HepG2 (cell line): ENCODE data around the gene PDZD7. TPM values are rescaled to one million over a fixed set of nuclear protein-coding genes. Genes with fewer than 3 reads are reported as not detected.

ENCODE experiments used
- BRD4 ChIP-seq: sonication (generic); formaldehyde crosslinking; IDR thresholded peaks from 2 replicates; pipeline ENCODE4 v1.4.0; 2020; ENCODE audit warnings: missing genetic modification reagents
- DMAP1 ChIP-seq: IDR thresholded peaks from 2 replicates; pipeline ENCODE4 v1.6.1; 2016
- FOXA1 ChIP-seq, 2 experiments: fragments of 450-650 bp in 1 of 2; sonication (generic) in 1 of 2; formaldehyde crosslinking in 1 of 2; IDR thresholded peaks; 2 replicates each; pipeline versions ENCODE4 v1.4.0 to v1.6.1; 2016 to 2020; ENCODE audit warnings: missing genetic modification reagents in 1 of 2
- FOXM1 ChIP-seq: sonication (generic); formaldehyde crosslinking; IDR thresholded peaks from 2 replicates; pipeline ENCODE4 v1.5.0; 2020; ENCODE audit warnings: missing genetic modification reagents
- GLI4 ChIP-seq: sonication (generic); formaldehyde crosslinking; IDR thresholded peaks from 2 replicates; pipeline ENCODE4 v1.5.1; 2020; ENCODE audit warnings: missing genetic modification reagents, mild to moderate bottlenecking, moderate library complexity, borderline replicate concordance
- HNRNPK ChIP-seq: fragments of 200-400 bp; formaldehyde crosslinking; IDR thresholded peaks from 2 replicates; pipeline ENCODE4 v1.6.1; 2018; ENCODE audit warnings: low read length, low read depth, moderate library complexity, mild to moderate bottlenecking; ENCODE audit not compliant: poor library complexity, severe bottlenecking
- MZF1 ChIP-seq: sonication (generic); formaldehyde crosslinking; IDR thresholded peaks from 2 replicates; pipeline ENCODE4 v1.8.1; 2023; ENCODE audit warnings: mild to moderate bottlenecking, missing genetic modification reagents, borderline replicate concordance
- NFE2L1 ChIP-seq: sonication (generic); formaldehyde crosslinking; IDR thresholded peaks from 2 replicates; pipeline ENCODE4 v1.4.0; 2020; ENCODE audit warnings: missing genetic modification reagents, mild to moderate bottlenecking, borderline replicate concordance
- NR2F2 ChIP-seq: IDR thresholded peaks from 2 replicates; pipeline ENCODE4 v1.6.1; 2012; ENCODE audit warnings: low read depth, inconsistent platforms, borderline replicate concordance
- SRSF9 ChIP-seq: fragments of 200-400 bp; formaldehyde crosslinking; IDR thresholded peaks from 2 replicates; pipeline ENCODE4 v1.6.1; 2018; ENCODE audit warnings: borderline replicate concordance, mild to moderate bottlenecking, low read depth, low read length; ENCODE audit not compliant: insufficient read depth, poor library complexity, severe bottlenecking
- TP53 ChIP-seq: sonication (generic); formaldehyde crosslinking; conservative IDR thresholded peaks from 2 replicates; pipeline ENCODE4 v1.4.0; 2020; ENCODE audit warnings: missing genetic modification reagents
- XRCC5 ChIP-seq: fragments of 200-400 bp; formaldehyde crosslinking; optimal IDR thresholded peaks from 2 replicates; pipeline ENCODE3; 2017; ENCODE audit warnings: mild to moderate bottlenecking, low read length
- ZBTB7B ChIP-seq: sonication (generic); formaldehyde crosslinking; IDR thresholded peaks from 2 replicates; pipeline ENCODE4 v1.4.0; 2020; ENCODE audit warnings: missing genetic modification reagents
- ZFP82 ChIP-seq: sonication (generic); formaldehyde crosslinking; IDR thresholded peaks from 2 replicates; pipeline ENCODE4 v1.5.1; 2020; ENCODE audit warnings: mild to moderate bottlenecking, missing genetic modification reagents, borderline replicate concordance
- ZFP90 ChIP-seq: sonication (generic); formaldehyde crosslinking; IDR thresholded peaks from 2 replicates; pipeline ENCODE4 v1.8.0; 2022; ENCODE audit warnings: missing genetic modification reagents, mild to moderate bottlenecking, inconsistent platforms, borderline replicate concordance
- ZNF101 ChIP-seq: sonication (generic); formaldehyde crosslinking; IDR thresholded peaks from 2 replicates; pipeline ENCODE4 v1.4.0; 2020; ENCODE audit warnings: mild to moderate bottlenecking, low read depth, missing genetic modification reagents, borderline replicate concordance
- ZNF136 ChIP-seq: sonication (generic); formaldehyde crosslinking; IDR thresholded peaks from 2 replicates; pipeline ENCODE4 v1.8.1; 2022; ENCODE audit warnings: low read depth, mild to moderate bottlenecking, moderate library complexity, missing genetic modification reagents
- ZNF558 ChIP-seq: sonication (generic); formaldehyde crosslinking; IDR thresholded peaks from 2 replicates; pipeline ENCODE4 v1.9.0; 2022; ENCODE audit warnings: mild to moderate bottlenecking, missing genetic modification reagents, borderline replicate concordance
- ZNF564 ChIP-seq: sonication (generic); formaldehyde crosslinking; IDR thresholded peaks from 2 replicates; pipeline ENCODE4 v1.8.1; 2023; ENCODE audit warnings: mild to moderate bottlenecking, missing genetic modification reagents
- ZNF883 ChIP-seq: sonication (generic); formaldehyde crosslinking; IDR thresholded peaks from 2 replicates; pipeline ENCODE4 v1.5.1; 2020; ENCODE audit warnings: mild to moderate bottlenecking, missing genetic modification reagents; ENCODE audit errors: not compliant biosample characterization
- polyA plus RNA-seq, 8 experiments: library from polyadenylated mRNA; depleted of rRNA in 3 of 8; stranded (reverse) in 7 of 8; unstranded in 1 of 8; fragments of >200 nt; fragmentation: Illumina TruSeq in 4 of 8; extraction: Trizol in 4 of 8; gene quantifications; 2 replicates each; pipeline versions ENCODE4 v1.2.1 to v1.2.3, GENCODE V29; 2011 to 2016; ENCODE audit warnings: low read depth in 4 of 8, missing spikeins in 1 of 8, mixed read lengths in 1 of 8; ENCODE audit not compliant: insufficient read depth in 1 of 8
- total RNA-seq, 5 experiments: library from RNA; depleted of rRNA; stranded (reverse); fragments of >200 nt; fragmentation: Illumina TruSeq; extraction: Trizol; gene quantifications; 2 replicates each; pipeline ENCODE4 v1.2.3, GENCODE V29; 2016; ENCODE audit warnings: low read depth in 1 of 5
- TF ChIP-seq, protein P1 (sequence below): conservative IDR thresholded peaks from 2 replicates; pipeline ENCODE4 v1.6.1; 2018; ENCODE audit warnings: missing genetic modification reagents
- TF ChIP-seq, protein P2 (sequence below): sonication (generic); formaldehyde crosslinking; conservative IDR thresholded peaks from 2 replicates; pipeline ENCODE4 v1.4.0; 2020; ENCODE audit warnings: missing genetic modification reagents
- TF ChIP-seq, protein P3 (sequence below): sonication (generic); formaldehyde crosslinking; conservative IDR thresholded peaks from 2 replicates; pipeline ENCODE4 v1.8.1; 2023; ENCODE audit warnings: missing genetic modification reagents
- TF ChIP-seq, protein P4 (sequence below): sonication (generic); formaldehyde crosslinking; IDR thresholded peaks from 2 replicates; pipeline ENCODE4 v1.8.0; 2022; ENCODE audit warnings: mild to moderate bottlenecking, missing genetic modification reagents, moderate library complexity

Gene PDZD7
- total and polyA plus RNA-seq, 2 of the 13 experiments (the other 11 are each of a cell fraction or from before 2014, with no cell fraction given): 0.58 to 0.73 TPM

DNA sequence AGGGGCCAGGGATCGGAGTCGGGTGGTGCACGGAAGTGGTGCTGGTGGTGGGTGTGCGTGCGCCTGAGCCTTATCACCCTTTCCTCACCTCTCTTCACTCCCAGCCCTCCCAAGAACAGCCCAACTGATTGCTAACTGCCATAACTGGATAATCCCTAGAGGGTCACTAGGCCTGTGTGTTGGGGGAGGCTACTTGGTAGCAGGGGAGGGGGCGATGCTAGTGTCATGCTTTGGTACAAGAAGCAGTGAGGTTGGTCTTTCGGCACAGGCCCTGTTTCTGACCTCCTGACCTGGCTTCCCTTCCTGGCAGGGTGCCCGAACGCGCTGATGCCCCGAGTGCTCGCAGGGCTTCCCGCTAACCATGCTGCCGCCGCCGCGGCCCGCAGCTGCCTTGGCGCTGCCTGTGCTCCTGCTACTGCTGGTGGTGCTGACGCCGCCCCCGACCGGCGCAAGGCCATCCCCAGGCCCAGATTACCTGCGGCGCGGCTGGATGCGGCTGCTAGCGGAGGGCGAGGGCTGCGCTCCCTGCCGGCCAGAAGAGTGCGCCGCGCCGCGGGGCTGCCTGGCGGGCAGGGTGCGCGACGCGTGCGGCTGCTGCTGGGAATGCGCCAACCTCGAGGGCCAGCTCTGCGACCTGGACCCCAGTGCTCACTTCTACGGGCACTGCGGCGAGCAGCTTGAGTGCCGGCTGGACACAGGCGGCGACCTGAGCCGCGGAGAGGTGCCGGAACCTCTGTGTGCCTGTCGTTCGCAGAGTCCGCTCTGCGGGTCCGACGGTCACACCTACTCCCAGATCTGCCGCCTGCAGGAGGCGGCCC is 31.5 kb upstream of the PDZD7 start (continued):
- TF ChIP-seq FOXA1 (IDR thresholded peaks at IDR 0.05): no peak
- 0 out of 2 replicates have a peak, but pooled peaks have one; percentile 12 for TF ChIP-seq FOXA1 (CRISPR knock-in tag; IDR thresholded peaks at IDR 0.05)
- no peak; the same call in 1 of the 2 replicates for TF ChIP-seq ZNF101 (CRISPR knock-in tag)
- peak; percentile 58; the same call in 1 of the 2 replicates for TF ChIP-seq MZF1 (CRISPR knock-in tag)
- peak; percentile 91; the same call in 1 of the 2 replicates for TF ChIP-seq ZFP90 (CRISPR knock-in tag)
- TF ChIP-seq, protein P1, sequence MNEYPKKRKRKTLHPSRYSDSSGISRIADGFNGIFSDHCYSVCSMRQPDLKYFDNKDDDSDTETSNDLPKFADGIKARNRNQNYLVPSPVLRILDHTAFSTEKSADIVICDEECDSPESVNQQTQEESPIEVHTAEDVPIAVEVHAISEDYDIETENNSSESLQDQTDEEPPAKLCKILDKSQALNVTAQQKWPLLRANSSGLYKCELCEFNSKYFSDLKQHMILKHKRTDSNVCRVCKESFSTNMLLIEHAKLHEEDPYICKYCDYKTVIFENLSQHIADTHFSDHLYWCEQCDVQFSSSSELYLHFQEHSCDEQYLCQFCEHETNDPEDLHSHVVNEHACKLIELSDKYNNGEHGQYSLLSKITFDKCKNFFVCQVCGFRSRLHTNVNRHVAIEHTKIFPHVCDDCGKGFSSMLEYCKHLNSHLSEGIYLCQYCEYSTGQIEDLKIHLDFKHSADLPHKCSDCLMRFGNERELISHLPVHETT (CRISPR knock-in tag): peak; percentile 32; the same call in 1 of the 2 replicates
- TF ChIP-seq HNRNPK: peak; percentile 61
- peak; percentile 93; the same call in 1 of the 2 replicates for TF ChIP-seq GLI4 (CRISPR knock-in tag)
- no peak for TF ChIP-seq SRSF9
- peak; percentile 85 for TF ChIP-seq XRCC5
- TF ChIP-seq, protein P2, sequence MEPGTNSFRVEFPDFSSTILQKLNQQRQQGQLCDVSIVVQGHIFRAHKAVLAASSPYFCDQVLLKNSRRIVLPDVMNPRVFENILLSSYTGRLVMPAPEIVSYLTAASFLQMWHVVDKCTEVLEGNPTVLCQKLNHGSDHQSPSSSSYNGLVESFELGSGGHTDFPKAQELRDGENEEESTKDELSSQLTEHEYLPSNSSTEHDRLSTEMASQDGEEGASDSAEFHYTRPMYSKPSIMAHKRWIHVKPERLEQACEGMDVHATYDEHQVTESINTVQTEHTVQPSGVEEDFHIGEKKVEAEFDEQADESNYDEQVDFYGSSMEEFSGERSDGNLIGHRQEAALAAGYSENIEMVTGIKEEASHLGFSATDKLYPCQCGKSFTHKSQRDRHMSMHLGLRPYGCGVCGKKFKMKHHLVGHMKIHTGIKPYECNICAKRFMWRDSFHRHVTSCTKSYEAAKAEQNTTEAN: peak; percentile 79
- TF ChIP-seq, protein P3, sequence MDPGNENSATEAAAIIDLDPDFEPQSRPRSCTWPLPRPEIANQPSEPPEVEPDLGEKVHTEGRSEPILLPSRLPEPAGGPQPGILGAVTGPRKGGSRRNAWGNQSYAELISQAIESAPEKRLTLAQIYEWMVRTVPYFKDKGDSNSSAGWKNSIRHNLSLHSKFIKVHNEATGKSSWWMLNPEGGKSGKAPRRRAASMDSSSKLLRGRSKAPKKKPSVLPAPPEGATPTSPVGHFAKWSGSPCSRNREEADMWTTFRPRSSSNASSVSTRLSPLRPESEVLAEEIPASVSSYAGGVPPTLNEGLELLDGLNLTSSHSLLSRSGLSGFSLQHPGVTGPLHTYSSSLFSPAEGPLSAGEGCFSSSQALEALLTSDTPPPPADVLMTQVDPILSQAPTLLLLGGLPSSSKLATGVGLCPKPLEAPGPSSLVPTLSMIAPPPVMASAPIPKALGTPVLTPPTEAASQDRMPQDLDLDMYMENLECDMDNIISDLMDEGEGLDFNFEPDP (CRISPR knock-in tag): no peak
- peak; percentile 82 for TF ChIP-seq ZNF564 (CRISPR knock-in tag)
- TF ChIP-seq ZBTB7B (CRISPR knock-in tag): peak; percentile 84
- no peak for TF ChIP-seq NFE2L1
- TF ChIP-seq TP53 (CRISPR knock-in tag): no peak
- TF ChIP-seq, protein P4, sequence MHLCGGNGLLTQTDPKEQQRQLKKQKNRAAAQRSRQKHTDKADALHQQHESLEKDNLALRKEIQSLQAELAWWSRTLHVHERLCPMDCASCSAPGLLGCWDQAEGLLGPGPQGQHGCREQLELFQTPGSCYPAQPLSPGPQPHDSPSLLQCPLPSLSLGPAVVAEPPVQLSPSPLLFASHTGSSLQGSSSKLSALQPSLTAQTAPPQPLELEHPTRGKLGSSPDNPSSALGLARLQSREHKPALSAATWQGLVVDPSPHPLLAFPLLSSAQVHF (CRISPR knock-in tag): 0 out of 2 replicates have a peak, but pooled peaks have one; percentile 81
- 0 out of 2 replicates have a peak, but pooled peaks have one; percentile 43 for TF ChIP-seq ZNF136 (CRISPR knock-in tag)
- TF ChIP-seq ZNF883: peak; percentile 98
- peak; percentile 65; the same call in 1 of the 2 replicates for TF ChIP-seq DMAP1 (CRISPR knock-in tag)
- peak; percentile 67; the same call in 1 of the 2 replicates for TF ChIP-seq FOXM1 (CRISPR knock-in tag)
- TF ChIP-seq ZFP82 (CRISPR knock-in tag): 0 out of 2 replicates have a peak, but pooled peaks have one; percentile 26
- peak; percentile 87; the same call in 1 of the 2 replicates for TF ChIP-seq ZNF558 (CRISPR knock-in tag)
- no peak for TF ChIP-seq NR2F2
- peak; percentile 95 for TF ChIP-seq BRD4 (CRISPR knock-in tag)
